Measurements from ENCODE around the gene CYBRD1.
"Not testable (repeated sequence)": the region's sequence is repeated elsewhere in the genome, so short reads cannot be mapped to it uniquely, and the experiment has no call there.

Gene CYBRD1, protein sequence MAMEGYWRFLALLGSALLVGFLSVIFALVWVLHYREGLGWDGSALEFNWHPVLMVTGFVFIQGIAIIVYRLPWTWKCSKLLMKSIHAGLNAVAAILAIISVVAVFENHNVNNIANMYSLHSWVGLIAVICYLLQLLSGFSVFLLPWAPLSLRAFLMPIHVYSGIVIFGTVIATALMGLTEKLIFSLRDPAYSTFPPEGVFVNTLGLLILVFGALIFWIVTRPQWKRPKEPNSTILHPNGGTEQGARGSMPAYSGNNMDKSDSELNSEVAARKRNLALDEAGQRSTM

DNA sequence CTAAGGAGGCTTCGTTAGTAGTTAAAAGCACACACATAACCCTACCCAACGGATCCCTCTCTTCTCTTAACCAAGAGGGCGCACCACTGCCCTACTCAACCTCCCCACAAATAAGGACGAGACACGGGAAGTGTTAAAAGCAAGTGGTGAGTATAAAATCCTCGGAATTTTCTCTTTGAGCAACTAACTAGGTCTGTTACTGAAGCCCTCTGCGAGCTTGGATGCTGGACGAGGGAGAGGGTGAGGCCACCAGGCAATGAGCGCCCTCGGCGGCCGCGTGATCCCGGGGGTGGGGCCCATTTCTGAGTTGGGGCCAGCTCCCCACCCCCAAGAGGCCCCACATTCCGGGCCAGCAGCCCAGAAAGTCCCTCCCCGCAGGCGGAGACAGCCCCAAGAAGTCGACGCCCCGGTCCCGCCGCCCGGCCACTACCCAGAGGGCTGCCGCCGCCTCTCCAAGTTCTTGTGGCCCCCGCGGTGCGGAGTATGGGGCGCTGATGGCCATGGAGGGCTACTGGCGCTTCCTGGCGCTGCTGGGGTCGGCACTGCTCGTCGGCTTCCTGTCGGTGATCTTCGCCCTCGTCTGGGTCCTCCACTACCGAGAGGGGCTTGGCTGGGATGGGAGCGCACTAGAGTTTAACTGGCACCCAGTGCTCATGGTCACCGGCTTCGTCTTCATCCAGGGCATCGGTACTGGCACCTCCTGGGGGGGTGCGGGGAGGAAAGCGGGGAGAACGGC, at the start of gene CYBRD1:
CYBRD1 (plus strand) TSS at position 423 of the 736 bp plus-strand sequence; CDS start at position 495, 72 bp downstream.
- DNase-seq, result no peak

DNA sequence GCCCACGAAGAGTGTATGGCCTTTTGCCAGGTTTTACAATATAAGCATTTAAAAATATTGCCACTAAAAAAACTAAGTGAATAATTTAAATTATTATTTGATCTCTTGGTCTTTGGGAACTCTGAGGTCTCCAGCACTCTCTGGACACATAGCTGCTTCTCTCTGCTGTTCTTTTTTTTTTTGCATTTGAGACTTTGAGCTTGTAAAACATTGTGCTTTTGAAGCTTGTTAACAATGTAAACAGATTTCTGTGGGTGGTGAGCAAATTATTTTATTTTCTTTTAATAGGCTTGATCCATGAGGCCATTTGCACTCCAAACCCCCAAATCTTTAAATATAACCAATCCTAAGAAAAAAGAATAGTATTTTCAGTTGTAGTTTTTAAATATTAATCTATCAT, 46.3 kb upstream of the CYBRD1 start:
- DNase-seq, result no peak

- DNase-seq, result no peak
Measured at GRCh38 chr2:171478345-171478744, 43.9 kb upstream of the CYBRD1 start.

DNA sequence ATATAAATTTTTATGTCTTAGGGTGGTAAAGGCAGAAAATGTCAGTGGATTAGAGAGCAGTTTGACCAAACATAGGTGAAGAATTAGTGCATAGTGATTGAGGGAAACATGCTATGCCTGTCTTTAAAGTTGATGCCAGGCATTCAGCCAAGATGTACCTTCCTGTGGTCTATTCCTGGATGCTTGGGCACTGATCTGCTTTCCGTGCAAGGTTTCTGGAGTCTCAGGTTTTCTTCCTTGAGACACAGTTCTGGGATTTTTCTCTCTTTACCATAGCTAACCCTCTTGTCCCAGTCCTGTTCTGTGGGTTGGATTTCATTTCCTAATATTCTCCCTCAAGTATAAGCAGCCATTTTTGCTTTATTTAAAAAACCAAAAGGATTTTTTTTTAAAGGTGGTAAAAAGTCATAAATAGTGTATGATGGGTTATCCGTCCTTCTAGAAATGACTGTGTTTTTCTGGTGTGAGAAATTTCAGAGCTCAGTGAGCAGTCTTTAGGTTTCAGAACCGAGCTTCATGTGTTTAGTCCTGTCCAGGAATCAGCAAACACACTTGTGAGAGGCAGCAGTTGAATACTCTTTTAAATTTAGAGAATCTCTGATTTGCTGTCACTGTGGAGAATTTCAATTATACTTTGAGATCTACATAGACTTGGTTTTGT, 43.0 kb upstream of the CYBRD1 start:
- no peak for DNase-seq

- DNase-seq, result no peak
Measured at GRCh38 chr2:171480908-171481307, 41.4 kb upstream of the CYBRD1 start.

DNA sequence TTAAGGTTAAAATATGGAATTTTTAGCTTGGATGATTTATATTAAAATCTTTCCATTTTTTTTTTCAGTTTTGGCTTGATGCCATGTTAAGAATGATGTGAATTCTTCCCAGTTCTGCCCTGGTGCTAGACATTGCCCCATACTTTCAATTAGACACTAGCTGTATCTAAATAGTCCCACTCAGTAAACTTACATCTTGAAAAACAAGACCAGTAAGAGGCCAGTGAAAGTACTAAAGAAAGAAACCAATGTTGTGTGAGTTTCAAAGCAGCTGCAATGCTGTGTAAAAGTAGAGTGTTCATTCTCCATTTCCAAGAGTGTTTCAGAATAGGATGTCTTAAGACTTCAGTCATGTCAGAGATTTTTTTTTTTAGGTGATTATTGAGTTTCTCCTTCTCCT, 40.0 kb upstream of the CYBRD1 start:
- no peak for DNase-seq

DNA sequence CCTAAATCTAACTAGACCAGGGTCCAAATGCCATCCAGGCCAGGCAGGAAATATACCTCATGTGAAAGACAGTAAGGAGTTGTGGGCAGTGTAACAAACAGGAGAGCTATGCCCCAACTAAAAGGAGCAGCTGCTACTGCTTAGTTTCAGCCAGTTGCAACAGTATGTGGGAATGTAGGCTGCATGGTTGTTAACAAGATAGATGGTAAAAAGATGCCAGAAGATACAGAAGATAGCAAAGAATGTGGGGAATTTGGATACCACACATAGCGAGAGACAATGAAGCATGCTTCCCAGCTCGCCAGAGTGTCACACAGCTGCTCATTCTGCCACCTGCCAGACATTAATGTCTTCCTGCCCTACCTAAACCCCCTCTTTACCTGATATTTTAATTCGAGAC, 39.4 kb upstream of the CYBRD1 start:
- no peak for DNase-seq

DNA sequence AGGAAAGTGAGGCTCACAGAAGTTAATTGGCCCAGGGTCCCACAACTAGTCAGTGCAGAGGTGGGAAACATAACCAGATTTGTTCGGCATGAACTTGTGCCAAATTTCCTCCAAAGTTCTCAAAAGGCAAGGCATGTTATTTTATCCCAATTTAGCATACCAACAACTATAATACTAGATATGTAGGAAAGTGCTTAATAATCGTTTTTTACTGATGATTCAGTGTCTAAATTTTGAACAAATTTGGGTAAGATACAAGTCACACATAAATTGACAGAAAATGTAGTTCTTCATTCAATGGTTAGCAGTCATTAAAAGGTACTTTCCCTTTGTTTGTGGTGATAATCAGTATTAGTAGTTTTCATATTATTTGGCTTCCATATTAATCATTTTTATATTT, 38.5 kb upstream of the CYBRD1 start:
- no peak for DNase-seq

DNA sequence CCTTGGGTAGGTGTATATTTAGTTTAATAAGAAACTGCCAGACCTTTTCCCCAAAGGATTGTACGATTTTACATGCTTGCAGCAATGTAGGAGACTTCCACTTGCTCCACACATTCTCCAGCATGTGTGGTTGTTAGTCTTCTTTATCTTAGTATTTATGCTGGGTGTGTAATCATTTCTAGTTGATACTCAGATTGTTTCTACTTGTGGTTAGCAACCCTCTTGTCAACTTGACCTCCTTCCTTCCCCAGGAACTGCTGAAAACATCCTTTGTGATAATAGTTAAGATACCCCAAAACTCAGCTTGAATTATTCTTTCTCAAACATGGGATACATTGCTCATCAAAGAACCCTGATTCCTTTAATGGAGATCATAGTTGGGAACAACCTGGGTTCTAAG, 37.2 kb upstream of the CYBRD1 start:
- peak; percentile 2 for DNase-seq

GRCh38 chr2:171487201-171487600, 35.1 kb upstream of the CYBRD1 start:
- DNase-seq, result no peak

DNA sequence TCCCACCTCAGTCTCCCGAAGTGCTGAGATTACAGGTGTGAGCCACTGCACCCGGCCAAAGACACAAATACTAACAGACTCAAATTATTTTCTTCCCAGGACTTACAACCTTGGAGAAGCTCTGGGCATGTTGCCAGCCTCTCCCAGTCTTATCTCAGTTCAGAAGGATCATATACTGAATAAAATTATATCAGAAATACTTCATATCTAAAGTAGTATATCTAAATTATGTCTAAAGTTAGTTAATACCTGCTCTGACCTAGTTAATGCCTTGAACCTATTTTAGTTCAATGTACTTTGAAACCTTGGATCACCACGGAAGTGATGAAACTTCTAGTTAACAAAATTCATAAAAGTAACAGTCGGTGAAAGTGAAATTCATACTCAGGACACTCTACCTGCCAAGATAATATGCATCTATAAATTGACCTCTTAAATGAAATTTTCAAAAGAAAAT, 34.4 kb upstream of the CYBRD1 start:
- no peak for DNase-seq

- DNase-seq, result no peak
Measured at GRCh38 chr2:171490577-171490976, 31.7 kb upstream of the CYBRD1 start.

DNA sequence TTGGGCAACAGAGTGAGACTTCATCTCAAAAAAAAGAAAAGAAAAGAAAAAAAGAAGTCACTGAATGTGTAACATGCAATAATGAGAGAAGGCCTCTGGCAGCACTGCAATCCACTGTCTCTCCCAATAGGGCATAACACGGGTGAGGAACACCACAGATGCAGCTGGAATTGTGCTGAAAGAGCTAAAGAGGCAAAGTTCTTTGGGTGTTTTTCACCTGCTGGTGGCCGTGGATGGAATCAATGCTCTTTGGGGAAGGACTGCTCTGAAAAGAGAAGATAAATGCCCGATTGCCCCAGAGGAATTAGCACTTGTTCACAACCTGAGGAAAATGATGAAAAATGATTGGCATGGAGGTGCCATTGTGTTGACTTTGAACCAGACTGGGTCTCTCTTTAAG, 31.0 kb upstream of the CYBRD1 start:
- no peak for DNase-seq

DNA sequence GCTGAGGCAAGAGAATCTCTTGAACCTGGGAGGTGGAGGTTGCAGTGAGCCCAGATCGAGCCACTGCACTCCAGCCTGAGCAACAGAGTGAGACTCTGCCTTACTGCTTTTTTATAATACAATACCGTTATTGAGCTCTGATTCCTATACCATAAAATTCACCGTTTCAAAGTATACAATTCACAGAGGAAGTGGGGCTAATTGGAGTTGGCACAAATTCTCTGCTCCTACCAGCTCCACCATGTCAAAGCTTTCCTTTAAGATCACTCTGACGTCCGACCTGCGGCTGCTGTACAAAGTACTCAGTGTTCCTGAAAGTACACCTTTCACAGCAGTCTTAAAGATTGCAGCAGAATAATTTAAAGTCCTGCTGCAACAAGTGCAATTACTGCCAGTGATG, 29.6 kb upstream of the CYBRD1 start:
- DNase-seq, result no peak

DNA sequence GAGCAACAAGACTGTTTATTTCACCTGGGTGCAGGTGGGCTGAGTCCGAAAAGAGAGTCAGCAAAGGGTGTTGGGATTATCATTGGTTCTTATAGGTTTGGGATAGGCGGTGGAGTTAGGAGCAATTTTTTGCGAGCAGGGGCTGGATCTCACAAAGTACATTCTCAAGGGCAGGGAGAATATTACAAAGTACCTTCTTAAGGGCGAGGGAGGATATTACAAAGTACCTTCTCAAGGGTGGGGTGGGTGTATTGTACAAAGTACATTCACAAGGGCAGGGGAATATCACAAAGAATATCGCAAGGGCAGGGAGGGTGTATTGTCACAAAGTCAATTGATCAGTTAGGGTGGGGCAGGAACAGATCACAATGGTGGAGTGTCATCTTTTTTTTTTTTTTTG, 24.6 kb upstream of the CYBRD1 start:
- not testable (repeated sequence) for DNase-seq

GRCh38 chr2:171505374-171505773, 16.9 kb upstream of the CYBRD1 start:
- DNase-seq, result no peak

GRCh38 chr2:171509945-171510731, 12.1 kb upstream of the CYBRD1 start:
- no peak for DNase-seq

DNA sequence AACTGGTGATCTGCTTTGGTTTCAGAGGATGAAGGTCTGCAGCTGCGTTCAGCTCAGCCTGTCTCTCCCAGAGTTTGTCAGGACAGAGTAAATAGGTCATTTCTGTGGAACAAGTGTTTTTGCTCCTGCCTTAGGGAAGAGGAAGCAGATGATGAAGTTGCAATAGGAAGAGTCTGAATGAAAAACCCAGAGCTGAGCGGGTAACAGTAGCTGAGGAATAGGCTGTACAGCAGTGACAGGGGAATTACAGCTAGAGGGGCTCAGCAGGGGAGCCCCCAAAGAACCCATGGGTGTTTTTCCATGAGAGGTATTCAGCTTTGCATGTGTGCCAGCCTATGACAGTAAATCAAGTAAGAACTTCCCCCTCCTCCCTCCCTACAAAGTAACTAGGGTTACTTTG, 10.3 kb upstream of the CYBRD1 start:
- no peak for DNase-seq

- DNase-seq, result no peak
Measured at GRCh38 chr2:171512683-171513195, 9.5 kb upstream of the CYBRD1 start.

DNA sequence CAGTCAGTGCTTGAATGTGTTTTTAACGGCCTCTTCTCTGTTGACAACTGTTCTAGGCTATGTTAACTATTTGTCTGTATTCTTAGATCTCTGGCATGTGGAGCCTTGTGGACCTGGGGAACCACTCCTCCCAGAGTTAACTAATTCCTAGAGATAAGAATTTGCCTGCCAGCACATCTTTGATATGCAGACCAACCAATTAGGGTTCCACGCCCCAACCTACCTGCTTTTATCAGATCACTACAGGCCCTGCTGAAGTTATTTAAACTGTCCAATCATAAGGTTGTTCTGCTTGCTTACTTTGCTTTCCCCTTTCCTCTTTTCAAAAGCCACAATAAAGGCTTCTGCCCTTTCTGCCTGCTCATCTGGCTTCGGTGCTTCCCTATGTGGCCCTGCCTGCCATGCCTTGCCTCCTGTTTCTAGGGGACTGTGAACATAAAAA, 8.5 kb upstream of the CYBRD1 start:
- no peak for DNase-seq

- DNase-seq, result no peak
Measured at GRCh38 chr2:171514908-171515582, 7.2 kb upstream of the CYBRD1 start.

DNA sequence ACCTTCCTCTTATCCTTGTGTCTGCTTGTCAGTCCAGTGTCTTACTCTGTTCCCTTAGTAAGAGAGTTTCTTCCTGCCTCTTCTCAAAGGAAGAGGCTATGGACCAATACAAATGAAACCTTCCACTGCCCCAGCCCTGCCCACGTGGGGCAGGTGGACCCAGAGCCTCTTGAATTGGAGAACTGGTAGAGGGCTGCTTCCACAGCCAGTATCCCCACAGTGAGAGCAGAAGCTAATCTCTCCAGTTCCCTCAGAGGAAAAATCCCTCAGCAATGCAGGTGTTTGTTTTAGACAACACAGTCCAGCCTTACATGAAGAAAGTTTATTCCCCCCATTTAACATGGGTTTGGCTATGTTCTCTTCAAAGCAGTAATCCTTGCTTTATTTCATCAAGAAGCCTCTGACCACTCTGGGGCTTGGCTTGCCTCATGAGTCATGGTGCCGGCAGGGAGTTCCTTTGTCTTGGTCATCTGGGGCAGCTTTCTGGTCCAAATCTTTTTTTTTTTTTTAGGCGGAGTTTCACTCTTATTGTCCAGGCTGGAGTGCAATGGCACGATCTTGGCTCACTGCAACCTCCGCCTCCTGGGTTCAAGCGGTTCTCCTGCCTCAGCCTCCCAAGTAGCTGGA, 6.5 kb upstream of the CYBRD1 start:
- DNase-seq, result no peak

Measured in CD4-positive, alpha-beta T cell treated with Interleukin-21 for 1 hour (primary cell).